ENCODE measurements around the gene VAT1.

The VAT1 gene

DNA sequence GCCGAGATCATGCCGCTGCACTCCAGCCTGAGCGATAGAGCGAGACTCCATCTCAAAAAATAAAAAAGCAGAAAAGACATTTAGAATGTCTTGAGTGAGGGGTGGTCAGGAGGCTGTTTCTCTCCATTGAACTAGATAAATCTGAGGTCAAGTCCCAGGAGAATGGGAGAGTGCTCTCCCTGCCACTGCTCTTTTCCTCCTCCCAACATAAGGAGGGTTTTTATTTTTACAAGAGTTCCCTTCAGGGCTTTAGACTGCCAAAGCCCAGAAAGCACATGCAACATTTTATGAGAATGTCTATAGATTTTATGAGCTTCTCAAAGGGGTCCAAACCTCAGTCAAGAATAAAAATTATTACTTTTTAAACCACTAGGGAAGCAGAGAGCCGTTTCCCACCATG is 4.4 kb upstream of the VAT1 start:
- DNase-seq: no peak

DNA sequence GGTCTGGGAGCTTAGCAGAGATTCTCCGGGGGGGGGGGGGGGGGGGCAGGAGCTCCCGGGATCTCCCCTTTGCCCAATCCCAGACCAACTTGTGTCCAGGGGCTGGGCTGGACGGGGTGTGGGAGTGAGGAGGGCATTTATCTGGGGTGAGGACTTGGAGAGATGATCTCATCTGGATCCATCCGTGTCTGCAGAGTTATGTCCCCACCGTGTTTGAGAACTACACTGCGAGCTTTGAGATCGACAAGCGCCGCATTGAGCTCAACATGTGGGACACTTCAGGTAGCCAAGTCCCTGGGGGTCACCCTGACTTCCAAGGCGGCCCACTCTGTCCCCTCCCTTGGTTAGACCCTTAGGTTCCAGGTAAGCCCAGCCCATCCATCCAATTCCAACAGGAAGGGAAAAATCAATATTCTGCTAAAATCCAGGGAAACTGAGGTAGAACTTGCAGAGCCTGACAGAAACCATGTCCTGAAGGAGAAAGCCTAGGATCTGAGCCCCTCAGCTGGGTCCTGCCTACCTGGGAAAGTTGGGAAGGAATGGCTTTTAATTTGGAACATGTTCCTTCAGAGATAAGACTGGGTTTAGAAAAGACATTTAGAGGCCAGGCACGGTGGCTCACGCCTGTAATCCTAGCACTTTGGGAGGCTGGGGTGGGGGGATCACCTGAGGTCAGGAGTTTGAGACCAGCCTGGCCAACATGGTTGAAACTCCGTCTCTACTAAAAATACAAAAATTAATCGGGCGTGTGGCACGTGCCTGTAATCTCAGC is 3.8 kb upstream of the VAT1 start:
- DNase-seq: no peak

DNA sequence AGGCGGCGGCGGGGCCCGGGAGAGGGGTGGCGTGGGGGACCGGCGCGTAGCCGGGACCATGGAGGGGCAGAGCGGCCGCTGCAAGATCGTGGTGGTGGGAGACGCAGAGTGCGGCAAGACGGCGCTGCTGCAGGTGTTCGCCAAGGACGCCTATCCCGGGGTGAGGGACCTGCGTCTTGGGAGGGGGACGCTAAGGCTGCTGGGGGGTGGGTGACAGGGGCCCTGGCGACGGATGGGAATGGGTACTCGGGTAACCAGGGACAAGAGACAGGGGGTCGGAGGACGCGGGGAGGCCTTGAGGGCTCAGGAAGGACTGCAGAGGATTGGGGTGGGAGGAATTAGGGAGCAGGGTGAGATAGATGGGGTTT is 3.1 kb upstream of the VAT1 start:
- no peak for DNase-seq

DNA sequence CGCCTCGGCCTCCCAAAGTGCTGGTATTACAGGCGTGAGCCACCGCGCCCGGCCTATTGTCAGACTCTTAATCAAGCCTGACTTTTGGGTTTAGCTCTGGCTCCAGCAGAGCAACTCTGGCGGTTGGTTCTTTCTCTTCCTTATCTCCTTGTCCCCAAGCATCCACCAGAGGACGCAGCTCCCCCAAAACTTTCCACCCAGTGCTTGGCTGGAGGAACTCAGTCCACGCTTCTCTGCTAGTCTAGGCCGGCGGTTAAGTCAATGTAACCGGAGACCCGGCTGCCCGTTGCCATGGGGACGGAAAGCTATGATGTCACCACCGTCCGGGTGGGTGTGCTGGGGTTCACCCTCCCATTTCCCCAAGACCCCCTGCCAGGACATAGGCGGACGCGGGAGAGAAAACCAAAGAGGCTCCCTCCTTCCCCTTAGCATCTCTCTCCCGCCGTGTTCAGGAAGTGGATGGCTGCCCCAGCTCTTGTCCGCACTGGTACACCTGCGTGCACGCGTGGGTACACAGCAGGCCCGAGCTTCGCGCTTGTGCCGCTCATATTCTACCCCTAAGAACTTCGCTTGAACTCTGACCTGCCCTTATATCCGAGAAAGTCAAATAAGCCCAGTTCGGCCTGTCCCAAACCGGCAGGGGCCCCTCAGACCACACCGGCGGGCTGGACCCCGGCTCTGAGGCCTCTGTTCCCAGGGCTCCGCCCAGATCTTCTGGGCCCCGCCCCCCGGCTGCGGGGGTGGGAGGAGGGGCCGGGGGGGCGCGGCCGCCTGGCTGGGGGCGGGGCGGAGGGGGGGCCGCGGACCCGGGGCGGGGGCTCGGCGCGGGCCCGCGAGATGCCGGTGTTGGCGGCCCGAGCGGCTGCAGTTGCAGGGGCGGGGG is 2.5 kb upstream of the VAT1 start, which contains the start of gene RND2:
Gene RND2 (plus strand): TSS at position 825 of the 883 bp plus-strand sequence. CDS start 117 bp downstream, outside the sequence.
- peak; percentile 96 for DNase-seq

DNA sequence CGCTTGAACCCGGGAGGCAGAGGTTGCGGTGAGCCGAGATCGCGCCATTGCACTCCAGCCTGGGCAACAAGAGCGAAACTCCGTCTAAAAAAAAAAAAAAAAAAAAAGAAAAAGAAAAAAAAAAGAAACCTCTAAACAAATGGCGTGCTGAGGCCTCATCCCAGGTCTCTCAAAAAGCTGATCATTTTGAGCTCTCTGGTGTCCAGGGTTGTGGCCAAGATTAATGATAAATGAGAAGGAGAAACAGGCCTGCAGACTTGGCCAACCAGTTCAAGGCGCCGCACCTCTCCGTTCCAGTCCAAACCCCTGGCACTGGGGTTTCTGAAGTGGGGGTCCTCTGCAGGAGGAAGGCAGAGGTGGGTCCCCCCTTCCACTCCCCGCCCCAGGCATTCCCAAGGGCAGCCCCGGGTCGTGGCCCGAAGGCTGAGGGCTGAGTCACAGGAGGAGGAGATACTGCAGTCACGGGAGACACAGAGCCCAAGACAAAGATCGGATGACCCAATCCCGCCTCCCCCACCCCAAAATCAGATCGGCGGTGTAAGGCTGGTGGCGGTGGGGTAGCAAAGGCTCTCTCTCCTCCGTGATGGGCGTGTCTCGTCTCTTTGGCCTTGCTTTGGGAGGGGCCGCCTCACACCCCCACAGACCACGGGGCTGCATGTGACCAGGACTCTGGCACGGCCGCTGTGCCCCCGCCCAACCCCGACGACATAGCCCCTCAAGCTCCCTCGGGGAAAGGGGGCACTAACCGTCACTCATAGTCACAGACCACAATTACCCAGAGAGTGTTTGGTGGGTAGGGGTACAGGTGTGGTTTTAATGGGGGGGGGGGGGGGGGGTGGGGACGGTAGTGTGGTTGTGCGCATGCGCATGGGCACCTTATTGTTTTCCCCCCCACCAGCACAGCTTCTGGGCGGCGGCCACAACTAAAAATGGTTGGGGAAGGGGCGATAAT is 1.1 kb downstream of the VAT1 start:
- peak; percentile 62 for DNase-seq

DNA sequence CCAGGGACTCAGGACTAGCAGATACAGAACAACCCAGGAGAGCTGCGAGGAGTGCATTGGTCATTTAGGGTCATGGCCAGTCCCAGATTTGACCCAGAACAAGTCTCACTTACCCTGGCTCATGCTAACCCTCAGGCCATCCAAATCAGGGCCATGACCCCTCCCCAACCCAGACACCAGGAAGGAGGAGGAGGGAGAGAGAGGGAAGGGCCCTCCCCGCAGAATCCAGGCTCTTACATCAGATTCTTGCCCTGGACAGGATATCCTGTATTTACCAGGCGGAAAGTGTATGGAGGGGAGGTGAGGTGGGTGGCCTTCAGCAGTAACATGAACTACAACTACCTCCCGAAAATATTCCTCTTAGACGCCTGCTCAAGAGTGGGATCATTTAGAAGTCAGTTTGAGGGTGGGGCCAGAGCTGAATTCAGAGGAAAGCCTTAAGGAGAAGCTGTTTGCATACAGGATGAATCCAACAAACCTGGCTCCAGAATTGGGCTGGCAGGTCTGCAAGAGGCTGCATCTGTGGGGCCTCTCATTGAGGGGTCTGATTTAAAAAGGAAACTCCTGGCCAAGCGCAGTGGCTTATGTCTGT is 2.1 kb downstream of the VAT1 start:
- DNase-seq: peak; percentile 30

DNA sequence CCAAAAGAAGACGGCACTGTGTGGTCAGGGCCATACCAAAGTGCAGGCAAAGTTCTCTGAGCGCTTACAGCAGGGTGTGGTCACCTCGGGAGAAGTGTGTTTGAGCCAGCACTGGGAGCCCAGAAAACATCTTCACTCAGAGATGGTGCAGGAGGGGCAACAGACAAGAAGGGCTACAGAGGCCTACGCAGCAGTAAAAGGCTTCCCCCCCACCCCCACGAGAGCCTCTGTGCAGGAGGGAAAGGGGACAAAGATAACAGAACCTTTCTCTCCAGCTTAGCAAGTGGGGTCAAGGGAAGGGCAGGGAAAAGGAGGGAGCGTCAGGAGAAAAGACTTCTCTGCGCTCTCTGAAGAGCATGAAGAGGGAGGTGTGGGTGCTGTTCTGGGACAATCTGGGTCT is 2.8 kb downstream of the VAT1 start:
- no peak for DNase-seq

DNA sequence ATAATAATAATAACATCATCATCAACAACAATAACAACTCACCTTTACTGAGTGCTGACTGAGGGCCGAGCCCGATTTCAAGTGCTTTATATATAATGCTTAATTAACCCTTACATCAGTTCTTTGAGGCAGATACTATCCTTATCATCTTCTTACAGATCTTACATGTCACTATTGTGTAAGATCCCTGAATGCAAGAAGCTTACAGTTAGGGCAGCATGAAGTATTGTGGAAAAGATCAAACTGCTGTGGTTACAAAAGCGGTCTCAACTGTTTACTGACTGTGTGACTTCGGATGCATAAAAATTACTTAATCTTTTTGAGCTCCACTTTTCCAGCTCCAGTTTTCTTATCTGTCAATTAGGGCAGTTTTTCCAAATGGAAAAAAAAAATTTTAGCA is 3.3 kb downstream of the VAT1 start:
- no peak for DNase-seq

DNA sequence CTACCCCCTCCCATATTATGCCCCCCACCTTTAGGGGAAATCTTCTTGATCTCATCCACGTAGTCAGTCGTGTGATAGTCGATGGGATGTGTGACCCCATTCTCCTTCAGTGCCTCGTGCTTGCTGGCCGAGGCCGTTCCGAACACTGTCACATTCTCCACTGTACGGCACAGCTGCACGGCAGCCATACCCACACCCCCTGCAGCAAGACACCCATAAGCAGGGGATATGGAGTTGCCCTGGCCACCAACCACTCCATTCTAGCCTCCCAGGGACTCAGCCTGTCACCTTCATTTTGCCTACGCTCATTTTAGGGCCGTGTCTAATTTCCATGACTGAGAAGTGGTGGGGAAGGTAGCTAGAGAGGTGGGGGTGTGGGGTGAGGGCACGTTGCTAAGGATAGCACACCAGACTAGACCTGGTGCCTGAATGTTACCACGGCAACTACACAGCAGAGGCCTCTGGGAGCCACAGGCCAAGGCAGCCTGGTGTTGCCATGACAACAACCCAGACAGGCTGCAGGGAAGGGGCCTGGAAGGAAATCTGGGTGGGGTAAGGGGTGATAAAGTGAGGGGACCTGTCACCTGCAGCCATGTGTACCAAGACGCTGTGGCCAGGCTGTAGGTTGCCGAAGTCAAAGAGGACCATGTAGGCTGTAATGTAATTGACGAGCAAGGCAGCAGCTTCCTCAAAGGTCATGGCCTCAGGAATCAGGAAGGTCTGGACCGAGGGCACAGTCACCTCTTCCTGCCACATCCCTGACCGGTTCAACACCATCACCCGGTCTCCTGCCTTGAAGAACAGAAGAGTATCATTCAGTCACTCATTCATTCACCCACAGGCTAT is 4.0 kb downstream of the VAT1 start:
- DNase-seq: no peak

DNA sequence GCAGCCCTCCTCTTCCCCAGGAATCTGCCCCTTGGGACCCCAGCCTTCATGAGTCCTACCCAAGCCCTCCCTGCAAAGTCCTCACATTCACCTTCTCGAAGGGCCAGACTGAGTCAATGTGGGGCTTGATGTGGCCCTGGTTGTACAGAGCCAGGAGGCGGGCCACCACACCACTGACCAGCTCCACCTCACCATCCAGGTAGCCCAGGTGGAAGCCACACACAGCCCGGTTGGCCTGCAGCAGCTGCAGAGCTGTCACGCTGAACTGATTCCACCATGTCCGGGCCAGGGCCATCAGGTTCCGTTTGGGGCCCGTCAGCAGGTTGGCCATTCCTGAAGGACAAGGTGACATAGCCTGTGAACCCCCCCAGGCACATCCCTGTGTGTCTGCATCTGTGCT is 6.0 kb downstream of the VAT1 start:
- no peak for DNase-seq

DNA sequence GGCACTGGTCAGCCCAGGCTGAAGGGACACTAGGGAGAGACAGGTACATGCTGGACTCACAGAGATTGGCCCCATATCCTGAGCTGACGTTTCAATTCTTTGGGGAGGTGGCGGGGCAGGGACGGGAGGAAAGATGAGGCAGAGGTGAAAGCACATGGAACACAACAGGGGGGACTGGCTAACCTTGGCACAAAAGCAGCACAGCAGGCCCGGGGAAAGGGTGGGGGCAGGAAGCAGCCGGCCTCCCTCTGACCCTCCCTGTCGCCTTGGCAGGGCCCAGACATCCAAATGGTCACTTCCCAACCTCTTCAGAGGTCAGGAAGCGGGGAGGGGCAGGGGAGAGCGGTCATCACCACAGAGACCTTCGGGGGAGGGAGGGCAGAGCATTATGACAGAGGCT is 6.6 kb downstream of the VAT1 start:
- DNase-seq: no peak

DNA sequence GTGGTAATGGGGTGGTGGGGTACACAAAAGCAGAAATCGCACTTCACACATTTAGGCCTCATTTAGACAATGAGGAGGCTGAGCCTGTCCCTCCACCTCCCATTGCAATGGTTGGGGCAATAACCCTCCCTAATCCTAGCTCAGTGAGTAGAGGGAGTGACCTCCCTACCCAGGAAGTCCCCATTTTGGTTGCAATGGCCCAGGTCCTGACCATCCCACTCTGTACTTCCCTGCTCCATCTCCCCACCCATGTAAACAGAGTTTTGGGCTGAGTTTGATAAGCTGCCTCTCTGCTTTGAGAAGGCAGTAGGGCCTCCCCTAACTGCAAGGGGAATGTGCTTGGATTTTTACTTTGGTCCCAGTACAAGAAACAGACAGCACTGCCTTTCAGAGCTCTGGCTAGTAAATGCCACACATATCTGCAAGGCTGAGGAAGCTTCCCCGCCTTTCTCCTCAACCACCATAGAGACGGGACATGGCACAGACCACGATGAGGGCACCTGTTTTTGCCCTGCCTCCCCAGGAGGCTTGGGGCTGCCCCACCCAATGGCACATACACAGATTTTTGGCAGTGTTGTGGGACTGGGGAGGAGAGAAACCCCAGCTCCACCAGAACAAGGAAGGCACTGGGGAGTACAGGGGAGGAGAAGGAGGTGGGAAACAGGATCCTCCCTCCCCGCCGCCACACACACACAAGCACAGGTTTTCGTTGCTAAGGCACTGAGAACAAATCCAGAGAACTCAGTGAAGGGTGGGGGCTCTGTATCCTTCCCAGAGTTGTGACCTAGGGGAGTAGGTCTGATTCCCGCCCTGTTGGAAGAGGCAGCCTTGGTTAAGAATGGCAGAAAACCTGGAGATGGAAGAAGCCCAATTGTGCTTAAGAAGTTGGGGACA is 7.3 kb downstream of the VAT1 start:
- no peak for DNase-seq

DNA sequence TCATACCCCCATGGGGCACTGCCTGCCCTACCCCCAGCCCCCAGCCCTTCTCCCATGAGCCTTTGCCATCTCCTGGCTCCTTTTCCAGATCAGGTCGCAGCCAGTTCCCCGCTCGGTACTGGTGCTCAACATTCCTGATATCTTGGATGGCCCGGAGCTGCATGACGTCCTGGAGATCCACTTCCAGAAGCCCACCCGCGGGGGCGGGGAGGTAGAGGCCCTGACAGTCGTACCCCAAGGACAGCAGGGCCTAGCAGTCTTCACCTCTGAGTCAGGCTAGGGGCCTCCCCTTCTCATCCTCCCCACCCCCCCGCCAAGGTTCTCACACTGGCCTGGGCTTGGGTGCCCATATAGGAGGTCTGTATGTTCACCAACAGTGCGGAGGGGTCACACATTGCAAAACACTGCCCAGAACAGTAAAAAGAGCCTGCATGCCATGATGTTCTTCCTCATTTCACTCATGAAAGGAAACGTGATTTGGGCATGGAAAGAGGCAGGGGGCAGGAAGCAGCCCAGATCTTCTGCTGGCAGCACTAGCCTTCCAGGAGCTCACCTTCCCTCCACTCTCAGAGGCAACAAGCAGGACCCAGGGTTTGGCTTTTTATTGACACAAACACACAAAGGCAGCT is 8.1 kb downstream of the VAT1 start:
- DNase-seq: no peak

DNA sequence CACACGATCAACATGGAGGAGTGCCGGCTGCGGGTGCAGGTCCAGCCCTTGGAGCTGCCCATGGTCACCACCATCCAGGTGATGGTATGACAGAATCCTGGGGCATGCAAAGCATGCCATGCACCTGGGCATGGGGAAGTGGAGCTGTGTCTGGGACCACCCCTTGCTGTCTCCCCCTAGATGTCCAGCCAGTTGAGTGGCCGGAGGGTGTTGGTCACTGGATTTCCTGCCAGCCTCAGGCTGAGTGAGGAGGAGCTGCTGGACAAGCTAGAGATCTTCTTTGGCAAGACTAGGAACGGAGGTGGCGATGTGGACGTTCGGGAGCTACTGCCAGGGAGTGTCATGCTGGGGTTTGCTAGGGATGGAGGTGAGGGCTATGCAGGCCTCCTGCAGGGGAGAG is 8.9 kb downstream of the VAT1 start:
- no peak for DNase-seq

DNA sequence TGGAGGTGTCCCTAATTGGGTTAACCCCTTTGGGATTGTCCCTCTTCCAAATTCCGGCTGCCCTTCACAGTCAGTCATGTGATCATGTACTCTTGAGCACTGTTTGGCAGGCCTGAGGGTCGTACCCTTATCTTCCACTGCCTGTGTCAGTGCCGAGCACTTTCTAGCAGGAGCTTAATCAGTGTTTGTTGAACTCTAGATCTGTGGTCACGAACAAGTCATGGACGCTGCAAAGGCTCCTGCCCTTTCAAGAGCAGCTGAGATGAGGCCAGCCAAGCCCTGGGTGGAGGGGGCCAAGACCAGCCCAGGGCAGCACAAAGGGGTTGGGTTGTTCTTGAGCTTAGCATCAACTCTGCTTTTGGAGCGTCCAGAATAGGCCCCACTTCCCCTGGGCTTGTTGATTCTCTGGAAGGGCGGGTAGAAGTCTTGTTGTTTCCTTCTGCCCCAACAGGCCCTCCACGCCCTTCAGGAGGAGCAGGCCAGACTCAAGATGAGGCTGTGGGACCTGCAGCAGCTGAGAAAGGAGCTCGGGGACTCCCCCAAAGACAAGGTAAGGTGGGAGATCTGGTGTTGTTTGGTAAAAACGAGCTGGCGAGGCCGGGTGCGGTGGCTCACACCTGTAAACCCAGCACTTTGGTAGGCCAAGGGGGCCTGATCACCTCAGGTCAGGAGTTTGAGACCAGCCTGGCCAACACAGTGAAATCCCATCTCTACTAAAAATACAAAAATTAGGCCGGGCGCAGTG is 10.3 kb downstream of the VAT1 start:
- DNase-seq: no peak

DNA sequence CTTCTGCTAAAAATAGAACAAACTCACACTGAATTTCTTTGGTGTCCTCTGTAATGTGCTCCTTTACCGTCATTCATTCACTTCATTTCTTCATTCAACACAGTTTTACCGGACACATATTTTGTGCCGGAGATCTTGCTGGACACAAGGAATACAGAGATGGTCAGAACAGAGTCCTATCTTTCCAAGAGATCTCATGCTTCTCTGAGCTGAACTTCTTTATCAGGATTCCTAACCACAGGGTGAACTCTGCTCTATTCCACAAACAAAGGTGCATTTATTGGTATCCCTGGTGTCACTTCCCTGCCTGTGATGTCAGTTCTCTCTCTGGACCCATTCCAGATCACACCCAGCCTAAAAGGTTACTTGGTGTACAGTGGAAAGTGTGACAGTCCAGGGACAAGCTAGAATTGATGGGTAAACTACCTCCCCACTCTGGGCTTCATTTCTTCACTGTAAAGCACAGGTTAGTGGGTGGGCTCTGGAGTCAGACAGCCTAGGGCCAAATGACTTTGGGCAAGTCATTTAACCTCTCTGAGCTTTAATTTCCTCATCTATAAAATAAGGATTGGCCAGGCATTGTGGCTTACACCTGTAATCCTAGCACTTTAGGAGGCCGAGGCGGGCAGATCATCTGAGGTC is 11.4 kb downstream of the VAT1 start:
- no peak for DNase-seq

DNA sequence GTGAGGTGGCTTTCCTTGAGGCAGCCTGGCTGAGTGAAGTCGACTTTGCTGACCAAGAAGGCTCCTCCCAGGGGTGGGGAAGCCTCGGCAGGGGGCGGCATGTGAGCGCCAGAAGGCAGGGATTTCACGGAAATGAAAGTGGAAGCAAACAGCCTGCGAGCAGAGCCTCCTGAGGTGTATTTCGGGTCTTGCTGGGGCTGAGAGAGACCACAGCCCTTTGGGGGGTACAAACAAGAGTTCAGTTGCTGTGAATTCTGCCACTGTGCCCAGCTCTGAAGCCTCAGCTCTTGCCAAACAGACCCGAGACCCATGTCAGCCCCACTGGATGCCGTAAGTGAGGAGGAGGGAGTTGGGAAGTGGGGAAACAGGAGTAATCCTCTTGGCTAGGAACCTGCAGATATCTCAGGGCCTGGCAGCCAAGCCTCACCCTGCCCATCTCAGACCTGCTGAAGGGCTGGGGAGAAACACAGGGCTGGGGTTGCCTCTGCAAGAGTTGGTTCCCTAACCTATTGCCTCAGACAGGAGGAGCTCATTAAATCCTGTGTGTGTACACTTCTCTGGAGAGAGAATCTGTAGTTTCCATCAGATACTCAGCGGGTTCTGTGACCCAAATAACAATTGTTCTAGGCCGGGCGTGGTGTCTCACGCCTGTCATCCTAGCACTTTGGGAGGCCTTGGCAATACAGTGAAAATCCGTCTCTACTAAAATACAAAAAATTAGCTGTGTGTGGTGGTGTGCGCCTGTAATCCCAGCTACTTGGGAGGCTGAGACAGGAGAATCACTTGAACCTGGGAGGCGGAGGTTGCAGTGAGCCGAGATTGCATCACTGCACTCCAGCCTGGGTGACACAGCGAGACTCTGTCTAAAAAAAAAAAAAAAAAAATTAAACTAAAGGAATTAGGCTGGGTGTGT is 15.3 kb downstream of the VAT1 start, which contains the start of gene IFI35:
Gene IFI35 (plus strand): TSS at position 146 of the 913 bp plus-strand sequence. CDS start 164 bp downstream, at position 310.
- peak; percentile 80 for DNase-seq
